NCI-H1417 treated with DMSO at 0.1 percent for 48 hours (cell line): ENCODE data around the gene AMOTL1.

ENCODE experiments used
- DNase-seq: peaks from one replicate; lab custom pipeline; 2025; lab: John Stamatoyannopoulos, UW

Gene AMOTL1

GRCh38 chr11:94746721-94747120, 21.4 kb upstream of the AMOTL1 start:
- DNase-seq: no peak

- DNase-seq: no peak
These were observed 21.0 kb upstream of the AMOTL1 start for GRCh38 chr11:94747146-94747545.

- no peak for DNase-seq
These were observed 20.5 kb upstream of the AMOTL1 start for GRCh38 chr11:94747601-94748041.

GRCh38 chr11:94749369-94749768, 18.8 kb upstream of the AMOTL1 start:
- DNase-seq: no peak

- no peak for DNase-seq
These were observed 17.6 kb upstream of the AMOTL1 start for GRCh38 chr11:94750319-94751217.

- no peak for DNase-seq
These were observed 16.9 kb upstream of the AMOTL1 start for GRCh38 chr11:94751218-94751609.

GRCh38 chr11:94751786-94752185, 16.4 kb upstream of the AMOTL1 start:
- DNase-seq: no peak

- DNase-seq: no peak
These were observed 14.5 kb upstream of the AMOTL1 start for GRCh38 chr11:94753630-94754029.

- no peak for DNase-seq
These were observed 13.8 kb upstream of the AMOTL1 start for GRCh38 chr11:94754335-94754734.

GRCh38 chr11:94754819-94755218, 13.3 kb upstream of the AMOTL1 start:
- no peak for DNase-seq

GRCh38 chr11:94755494-94755893, 12.7 kb upstream of the AMOTL1 start:
- no peak for DNase-seq

GRCh38 chr11:94757037-94757735, 11.0 kb upstream of the AMOTL1 start:
- DNase-seq: no peak

- no peak for DNase-seq
These were observed 9.5 kb upstream of the AMOTL1 start for GRCh38 chr11:94758666-94759065.

- DNase-seq: no peak
These were observed 8.6 kb upstream of the AMOTL1 start for GRCh38 chr11:94759522-94759921.

GRCh38 chr11:94760296-94760695, 7.9 kb upstream of the AMOTL1 start:
- DNase-seq: no peak

GRCh38 chr11:94762208-94762607, 5.9 kb upstream of the AMOTL1 start:
- DNase-seq: no peak

GRCh38 chr11:94762995-94763394, 5.2 kb upstream of the AMOTL1 start:
- DNase-seq: no peak

- DNase-seq: no peak
These were observed 1.4 kb upstream of the AMOTL1 start for GRCh38 chr11:94766713-94767206.

- DNase-seq: no peak
These were observed 865 bp upstream of the AMOTL1 start for GRCh38 chr11:94767291-94767690.

GRCh38 chr11:94768602-94769541, 716 bp downstream of the AMOTL1 start:
- DNase-seq: no peak

- no peak for DNase-seq
These were observed 1.7 kb downstream of the AMOTL1 start for GRCh38 chr11:94769880-94770279.

GRCh38 chr11:94770563-94771120, 2.5 kb downstream of the AMOTL1 start:
- DNase-seq: no peak
